ENCODE data around the gene DAGLA. TPM values are rescaled to one million over a fixed set of nuclear protein-coding genes. Genes with fewer than 3 reads are reported as not detected.

Gene DAGLA
- total and polyA plus RNA-seq, 2 donors from 2014 or later = 1.4 to 3.9 TPM

GRCh38 chr11:61725781-61726231 is 45.6 kb downstream of the DAGLA start:
- Histone ChIP-seq H3K36me3 (ENCODE audit: control insufficient read depth in 2 of 3, insufficient read depth in 3 of 3, low read length in 3 of 3) (no peaks in the 10 kb centered on the region), H3K9ac (ENCODE audit: low read length in 3 of 3) (no peak overlapping the region), H3K4me3 (ENCODE audit: low read length in 3 of 3) (no peak overlapping the region), H3K27me3 (ENCODE audit: control insufficient read depth, insufficient read depth, low read length) (no peaks in the 10 kb centered on the region), H3K27ac (ENCODE audit: low read depth in 2 of 2, low read length in 2 of 2) (no peak overlapping the region), H3K4me1 (ENCODE audit: control insufficient read depth in 2 of 3, insufficient read depth in 2 of 3, low read depth in 1 of 3, low read length in 3 of 3) (no peaks in the 10 kb centered on the region), H3K9me3 (ENCODE audit: control insufficient read depth in 2 of 3, insufficient read depth in 1 of 3, low read length in 3 of 3) (no peaks in the 10 kb centered on the region)
- no peak for TF ChIP-seq CTCF (IDR thresholded peaks at IDR 0.05; ENCODE audit: borderline replicate concordance, extremely low read depth, insufficient read depth)
- DNase-seq = no peak
- FAIRE-seq = no peak
- intact Hi-C loops (cut with DNase I) = no loop called here

- H3K9ac ChIP-seq (ENCODE audit: low read length in 3 of 3) = no peak overlapping the region
- H3K27ac ChIP-seq (ENCODE audit: low read depth in 2 of 2, low read length in 2 of 2) = no peak overlapping the region
- H3K4me1 ChIP-seq (ENCODE audit: control insufficient read depth in 2 of 3, insufficient read depth in 2 of 3, low read depth in 1 of 3, low read length in 3 of 3) = no peaks in the 10 kb centered on the region
- TF ChIP-seq CTCF (IDR thresholded peaks at IDR 0.05; ENCODE audit: borderline replicate concordance, extremely low read depth, insufficient read depth) = no peak
- H3K9me3 ChIP-seq (ENCODE audit: control insufficient read depth in 2 of 3, insufficient read depth in 1 of 3, low read length in 3 of 3) = no peaks in the 10 kb centered on the region
- H3K27me3 ChIP-seq (ENCODE audit: control insufficient read depth, insufficient read depth, low read length) = no peaks in the 10 kb centered on the region
- DNase-seq (no peak), FAIRE-seq (no peak)
- H3K36me3 ChIP-seq (ENCODE audit: control insufficient read depth in 2 of 3, insufficient read depth in 3 of 3, low read length in 3 of 3) = no peaks in the 10 kb centered on the region
- intact Hi-C loops (cut with DNase I) = no loop called here
- no peak overlapping the region for H3K4me3 ChIP-seq (ENCODE audit: low read length in 3 of 3)
These were observed 46.6 kb downstream of the DAGLA start for GRCh38 chr11:61726775-61727174.

- no peak for TF ChIP-seq CTCF (IDR thresholded peaks at IDR 0.05; ENCODE audit: borderline replicate concordance, extremely low read depth, insufficient read depth)
- Histone ChIP-seq H3K4me3 (ENCODE audit: low read length in 3 of 3) (no peak overlapping the region), H3K9ac (ENCODE audit: low read length in 3 of 3) (no peak overlapping the region), H3K4me1 (ENCODE audit: control insufficient read depth in 2 of 3, insufficient read depth in 2 of 3, low read depth in 1 of 3, low read length in 3 of 3) (no peaks in the 10 kb centered on the region), H3K36me3 (ENCODE audit: control insufficient read depth in 2 of 3, insufficient read depth in 3 of 3, low read length in 3 of 3) (no peaks in the 10 kb centered on the region), H3K27me3 (ENCODE audit: control insufficient read depth, insufficient read depth, low read length) (no peaks in the 10 kb centered on the region), H3K9me3 (ENCODE audit: control insufficient read depth in 2 of 3, insufficient read depth in 1 of 3, low read length in 3 of 3) (no peaks in the 10 kb centered on the region), H3K27ac (ENCODE audit: low read depth in 2 of 2, low read length in 2 of 2) (no peak overlapping the region)
- FAIRE-seq (no peak), DNase-seq (no peak)
- intact Hi-C loops (cut with DNase I) = no loop called here
These were observed 47.2 kb downstream of the DAGLA start for GRCh38 chr11:61727401-61727811.

Measured in kidney (tissue), 14 donors.